RWPE1 (cell line): ENCODE data around the gene LEMD2.

ENCODE experiments used
- CTCF ChIA-PET: fragments of 350-600 bp; sonication (Branson Sonifier 250); formaldehyde crosslinking; extraction: SDS; loops from one replicate; lab custom pipeline; 2021; lab: Yijun Ruan, JAX
- POLR2A ChIA-PET: fragments of 400-600 bp; formaldehyde crosslinking; extraction: SDS; loops from one replicate; lab custom pipeline; 2020; ENCODE audit warnings: antibody characterized with exemption; ENCODE audit not compliant: low non-redundant PET; lab: Yijun Ruan, JAX
- DNase-seq: peaks from one replicate; pipeline ENCODE4 v3.0.0; 2012; ENCODE audit warnings: low spot score
- H3K27ac ChIP-seq: fragments of 450-650 bp; 2 replicates; pipeline ENCODE4 v1.5.1; 2017
- CTCF ChIP-seq: fragments of 450-650 bp; conservative IDR thresholded peaks from 2 replicates; pipeline ENCODE4 v1.5.1; 2017; ENCODE audit warnings: low read depth, mild to moderate bottlenecking

LEMD2 gene

DNA sequence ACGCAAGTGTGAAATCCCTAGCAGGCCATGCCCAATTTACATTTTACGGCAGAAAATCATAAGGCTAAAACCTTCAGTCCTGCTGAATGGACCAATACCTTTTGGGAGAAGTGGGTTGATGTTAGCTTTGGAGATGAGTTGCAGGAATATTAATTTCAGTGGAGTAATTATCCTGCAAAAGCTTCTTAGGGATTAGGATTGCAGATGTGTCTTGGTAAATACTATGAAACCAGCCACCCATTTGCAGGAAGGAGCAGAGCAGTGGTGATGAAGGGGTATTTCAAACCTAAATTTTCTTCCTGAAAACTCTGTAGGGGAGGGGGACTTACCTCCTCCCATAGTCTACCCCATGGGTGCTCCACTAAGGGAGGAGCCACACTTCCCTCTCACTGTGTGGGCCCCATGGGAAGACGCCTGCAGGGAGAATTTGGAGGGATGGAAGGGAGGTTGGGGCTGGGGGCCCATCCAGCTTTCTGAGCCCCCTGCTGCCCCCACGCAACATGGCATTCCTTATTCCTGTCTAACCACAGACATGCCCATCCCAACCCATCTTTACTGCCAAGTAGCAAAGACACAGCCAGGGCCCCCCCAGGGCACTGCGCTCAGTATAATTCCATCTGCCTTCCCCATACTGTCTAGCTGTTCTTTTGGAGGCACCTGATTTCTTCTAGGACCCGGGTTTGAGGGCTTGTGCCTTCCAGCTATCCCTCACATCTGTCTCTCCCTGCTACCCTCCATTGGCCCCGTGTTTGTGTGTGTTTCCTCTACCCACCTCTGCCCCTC, 62.8 kb downstream of the LEMD2 start:
- no peak for TF ChIP-seq CTCF
- POLR2A ChIA-PET = no interaction called here
- DNase-seq = no peak
- CTCF ChIA-PET = interaction anchor here (0.6 to 0.9 kb wide), 2 partner anchors 15 to 42 kb away, joined by 5 to 6 read pairs; partner anchors contain the start of gene UQCC2
- no peak overlapping the region for H3K27ac ChIP-seq

GRCh38 chr6:33725222-33725621, 63.7 kb downstream of the LEMD2 start:
- no peak for TF ChIP-seq CTCF
- H3K27ac ChIP-seq = no peak overlapping the region
- no peak for DNase-seq
- POLR2A ChIA-PET = no interaction called here
- CTCF ChIA-PET = interaction anchor here (0.7 kb wide), 1 partner anchor 19 kb away, joined by 7 read pairs; no protein-coding TSS in a partner anchor

DNA sequence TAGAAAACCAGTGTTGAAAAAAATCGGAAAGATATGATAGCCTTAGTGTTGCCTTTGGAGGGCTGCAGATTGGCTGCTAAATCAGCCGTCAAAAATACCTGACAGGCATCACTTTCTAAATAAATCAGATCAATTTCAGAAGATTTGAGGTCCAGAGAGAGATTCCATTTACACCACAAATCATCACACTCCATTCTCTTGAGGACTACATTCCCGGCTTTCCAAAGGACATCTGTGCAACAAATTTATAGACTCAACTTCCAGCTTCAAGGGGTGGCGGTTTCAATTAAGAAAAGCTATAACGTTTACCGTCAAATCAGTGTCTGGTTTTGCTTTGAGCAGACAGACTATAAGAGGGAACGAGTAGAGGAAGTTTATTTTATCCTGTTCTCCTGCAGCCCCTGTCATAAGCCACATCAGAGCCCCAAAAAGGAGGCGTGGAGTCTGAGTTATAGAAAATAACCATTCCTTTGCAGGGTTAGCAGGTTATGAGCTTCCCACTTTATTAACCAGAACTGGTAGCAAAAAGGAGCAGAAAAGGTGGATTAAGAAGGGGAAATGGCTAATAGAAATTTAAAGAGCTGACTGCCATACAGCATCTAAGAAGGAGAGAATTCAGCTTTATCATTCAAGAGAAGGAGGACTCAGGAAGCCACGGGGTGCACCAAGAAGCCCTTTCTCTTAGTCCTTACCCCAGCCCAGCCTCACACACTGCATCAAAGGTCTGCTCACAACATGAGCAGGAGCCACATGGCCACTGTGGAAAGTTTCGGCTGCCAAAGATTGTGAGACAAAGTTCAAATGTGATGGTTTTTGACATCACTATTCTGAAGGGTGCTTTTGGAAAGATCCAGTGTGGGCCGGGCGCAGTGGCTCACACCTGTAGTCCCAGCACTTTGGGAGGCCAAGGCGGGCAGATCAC, 64.6 kb downstream of the LEMD2 start:
- no peak overlapping the region for H3K27ac ChIP-seq
- no peak for TF ChIP-seq CTCF
- ChIA-PET CTCF (interaction anchor here (0.7 to 0.8 kb wide), 2 partner anchors 20 kb away, joined by 3 to 7 read pairs; no protein-coding TSS in a partner anchor), POLR2A (no interaction called here)
- DNase-seq = no peak

DNA sequence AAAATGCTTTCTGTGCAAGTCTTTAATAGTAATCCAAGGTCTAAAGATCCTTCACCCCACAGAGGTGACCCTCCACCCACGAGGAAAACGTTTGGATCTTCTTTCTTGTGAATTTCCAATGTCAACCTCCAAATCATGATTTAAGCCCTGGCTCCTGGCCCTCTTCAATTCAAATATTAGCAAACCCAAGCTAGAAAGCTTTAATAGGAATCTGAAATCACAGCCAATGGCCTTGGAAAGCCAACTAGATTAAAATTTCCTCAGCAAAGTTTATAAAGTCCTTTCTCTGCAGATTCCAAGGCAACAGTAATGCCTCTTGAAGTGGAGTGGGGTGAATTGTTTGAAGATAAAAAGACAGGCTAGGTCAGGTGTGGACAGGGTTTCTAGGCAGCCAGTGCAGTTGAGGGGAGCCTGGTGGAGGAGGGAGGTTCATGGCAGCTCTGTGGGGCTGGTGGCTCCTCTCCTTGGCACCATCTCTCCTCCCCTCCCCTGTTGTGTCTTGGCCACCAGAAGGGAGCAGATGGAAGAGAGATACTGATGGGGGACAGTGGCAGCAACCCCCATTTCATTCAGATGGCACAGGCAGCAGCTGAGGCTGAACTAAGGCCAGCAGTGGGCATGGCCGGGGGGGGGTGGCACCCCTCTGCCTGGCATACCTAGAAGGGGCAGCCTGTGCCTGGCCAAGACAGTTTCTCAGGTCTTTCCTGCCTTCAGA, 65.4 kb downstream of the LEMD2 start:
- H3K27ac ChIP-seq = no peak overlapping the region
- no peak for DNase-seq
- POLR2A ChIA-PET = no interaction called here
- TF ChIP-seq CTCF = no peak
- CTCF ChIA-PET = interaction anchor here (0.6 to 0.8 kb wide), 3 partner anchors 21 to 1676 kb away, joined by 3 to 5 read pairs (median 3); no protein-coding TSS in a partner anchor

DNA sequence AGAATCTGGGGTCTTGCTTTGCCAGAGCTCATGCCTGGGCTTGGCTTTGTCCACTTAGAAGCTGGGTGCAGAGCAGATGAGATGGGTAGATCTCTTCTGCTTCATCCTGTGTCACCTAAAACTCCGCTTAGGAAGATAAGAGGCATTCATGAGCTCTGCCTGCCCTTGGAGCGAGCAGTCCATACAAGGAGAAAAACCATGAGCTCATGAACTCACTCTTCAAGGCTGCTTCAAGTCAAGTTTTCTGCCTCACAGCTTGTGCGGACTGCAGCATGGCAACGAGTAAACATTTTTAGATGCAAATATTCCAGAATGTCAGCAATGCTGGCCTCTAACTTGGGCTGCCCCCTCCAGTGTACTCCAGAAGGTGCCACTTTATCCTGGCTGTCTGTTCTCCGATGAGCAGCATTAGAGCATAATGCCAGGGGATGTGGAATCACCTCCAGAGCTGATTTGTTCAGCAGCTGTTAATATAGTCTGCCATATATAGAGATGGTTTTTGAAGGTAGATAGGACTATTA, 66.8 kb downstream of the LEMD2 start:
- ChIA-PET POLR2A (interaction anchor here (0.6 kb wide), 1 partner anchor 974 kb away, joined by 9 read pairs; no protein-coding TSS in a partner anchor), CTCF (interaction anchor here (0.5 to 1.1 kb wide), 2 partner anchors 22 to 132 kb away, joined by 4 to 5 read pairs; no protein-coding TSS in a partner anchor)
- TF ChIP-seq CTCF = no peak
- no peak for DNase-seq
- no peak overlapping the region for H3K27ac ChIP-seq
